MM.1S (cell line): ENCODE data around the gene MAGI2.

Experiments
- DNase-seq: peaks from one replicate; pipeline ENCODE4 v3.0.0-alpha.2; 2015
- H2AFZ ChIP-seq: fragments of 300-600 bp; sonication (generic); 2 replicates; pipeline ENCODE4 v1.6.0; 2016; ENCODE audit warnings: antibody characterized with exemption, low read length
- H3F3A ChIP-seq: fragments of 300-600 bp; sonication (generic); 2 replicates; pipeline ENCODE4 v1.6.1; 2016; ENCODE audit warnings: mild to moderate bottlenecking, antibody characterized with exemption, low read length, moderate library complexity, mixed read lengths; ENCODE audit not compliant: insufficient read depth
- H3K27ac ChIP-seq: fragments of 300-600 bp; sonication (generic); 2 replicates; pipeline ENCODE4 v1.5.1; 2016; ENCODE audit warnings: mild to moderate bottlenecking, low read length
- H3K27me3 ChIP-seq: fragments of 300-600 bp; sonication (generic); replicated peaks from 2 replicates; pipeline ENCODE4 v1.6.0; 2016; ENCODE audit warnings: low read length; ENCODE audit not compliant: insufficient read depth
- H3K36me3 ChIP-seq: fragments of 300-600 bp; sonication (generic); replicated peaks from 2 replicates; pipeline ENCODE4 v1.6.1; 2016; ENCODE audit warnings: mild to moderate bottlenecking, low read length, mixed read lengths; ENCODE audit not compliant: insufficient read depth
- H3K4me1 ChIP-seq: fragments of 300-600 bp; sonication (generic); 2 replicates; pipeline ENCODE4 v1.6.1; 2016; ENCODE audit warnings: low read length, mixed read lengths
- H3K4me2 ChIP-seq: fragments of 300-600 bp; sonication (generic); 2 replicates; pipeline ENCODE4 v1.6.0; 2016; ENCODE audit warnings: low read depth, low read length
- H3K4me3 ChIP-seq: fragments of 300-600 bp; sonication (generic); 2 replicates; pipeline ENCODE4 v1.5.1; 2016; ENCODE audit warnings: low read length, mixed read lengths
- H3K79me2 ChIP-seq: fragments of 300-600 bp; sonication (generic); 2 replicates; pipeline ENCODE4 v1.6.1; 2016; ENCODE audit warnings: mixed run types, low read length, mixed read lengths
- H3K9ac ChIP-seq: fragments of 300-600 bp; sonication (generic); 2 replicates; pipeline ENCODE4 v1.6.1; 2016; ENCODE audit warnings: low read length, mixed read lengths
- H3K9me2 ChIP-seq: fragments of 300-600 bp; sonication (generic); replicated peaks from 2 replicates; pipeline ENCODE4 v1.6.1; 2016; ENCODE audit warnings: mild to moderate bottlenecking, low read length, mixed read lengths; ENCODE audit not compliant: insufficient read depth
- H3K9me3 ChIP-seq: fragments of 300-600 bp; sonication (generic); replicated peaks from 2 replicates; pipeline ENCODE4 v1.6.1; 2016; ENCODE audit warnings: mild to moderate bottlenecking, low read length, mixed read lengths; ENCODE audit not compliant: insufficient read depth
- H4K20me1 ChIP-seq: fragments of 300-600 bp; sonication (generic); 2 replicates; pipeline ENCODE4 v1.6.1; 2016; ENCODE audit warnings: mild to moderate bottlenecking, low read length, moderate library complexity, mixed read lengths; ENCODE audit not compliant: insufficient read depth
- EZH2 ChIP-seq: fragments of 300-600 bp; sonication (generic); optimal IDR thresholded peaks from 2 replicates; pipeline ENCODE3; 2017; ENCODE audit warnings: low read depth, mild to moderate bottlenecking, antibody characterized with exemption, low read length, mixed read lengths
- EZH2phosphoT487 ChIP-seq: fragments of 300-600 bp; sonication (generic); IDR thresholded peaks from 2 replicates; pipeline ENCODE4 v1.6.1; 2018; ENCODE audit warnings: antibody characterized with exemption, low read length
- TF ChIP-seq, protein P1 (sequence below): fragments of 300-600 bp; sonication (generic); IDR thresholded peaks from 2 replicates; pipeline ENCODE4 v1.5.1; 2016; ENCODE audit warnings: antibody characterized with exemption, low read length, mixed read lengths

The MAGI2 gene

DNA sequence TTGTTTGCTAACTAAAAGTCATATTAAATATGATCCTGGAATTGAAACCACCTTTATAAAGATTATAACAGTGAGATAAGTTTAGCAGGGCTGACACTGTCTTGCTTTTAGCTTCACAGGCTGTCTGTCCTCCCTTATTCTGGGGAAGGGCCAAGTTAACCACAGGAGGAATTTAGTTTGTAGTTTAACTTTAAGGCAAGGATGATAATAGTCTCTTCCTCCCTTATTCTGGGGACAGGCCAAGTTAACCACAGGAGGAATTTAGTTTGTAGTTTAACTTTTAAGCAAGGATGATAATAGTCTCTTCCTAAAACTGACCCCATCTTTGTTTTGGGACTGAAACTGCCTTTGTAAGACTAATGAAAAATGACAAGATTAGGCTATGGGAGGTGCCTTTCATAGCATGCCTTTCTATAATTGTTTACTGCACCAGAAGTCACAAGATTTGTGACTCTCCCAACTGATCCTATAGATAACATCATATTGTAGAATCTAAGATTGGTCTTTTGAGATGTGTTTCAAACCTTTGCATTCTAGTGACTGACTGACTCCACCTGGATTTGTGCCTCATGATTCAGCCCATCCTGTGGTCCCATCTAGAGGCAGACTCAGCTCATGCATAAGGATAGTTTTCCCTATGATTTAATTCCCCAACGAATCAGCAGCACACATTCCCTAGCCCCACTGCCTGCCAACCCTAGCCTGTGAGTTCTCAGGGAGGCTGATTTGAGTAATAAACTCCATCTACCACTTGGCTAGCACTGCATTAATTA, 212.0 kb downstream of the MAGI2 start:
- Histone ChIP-seq H3K4me3 (no peak overlapping the region), H3K4me1 (no peaks in the 10 kb centered on the region), H3K36me3 (no peaks in the 10 kb centered on the region), H3F3A (no peaks in the 10 kb centered on the region), H3K9me2 (no peaks in the 10 kb centered on the region), H3K9me3 (no peaks in the 10 kb centered on the region), H3K4me2 (no peak overlapping the region), H4K20me1 (no peaks in the 10 kb centered on the region), H3K79me2 (no peaks in the 10 kb centered on the region), H2AFZ (no peak overlapping the region), H3K27me3 (no peaks in the 10 kb centered on the region), H3K9ac (no peak overlapping the region), H3K27ac (no peak overlapping the region)
- no peak for DNase-seq
- TF ChIP-seq EZH2phosphoT487: no peak
- TF ChIP-seq, protein P1, sequence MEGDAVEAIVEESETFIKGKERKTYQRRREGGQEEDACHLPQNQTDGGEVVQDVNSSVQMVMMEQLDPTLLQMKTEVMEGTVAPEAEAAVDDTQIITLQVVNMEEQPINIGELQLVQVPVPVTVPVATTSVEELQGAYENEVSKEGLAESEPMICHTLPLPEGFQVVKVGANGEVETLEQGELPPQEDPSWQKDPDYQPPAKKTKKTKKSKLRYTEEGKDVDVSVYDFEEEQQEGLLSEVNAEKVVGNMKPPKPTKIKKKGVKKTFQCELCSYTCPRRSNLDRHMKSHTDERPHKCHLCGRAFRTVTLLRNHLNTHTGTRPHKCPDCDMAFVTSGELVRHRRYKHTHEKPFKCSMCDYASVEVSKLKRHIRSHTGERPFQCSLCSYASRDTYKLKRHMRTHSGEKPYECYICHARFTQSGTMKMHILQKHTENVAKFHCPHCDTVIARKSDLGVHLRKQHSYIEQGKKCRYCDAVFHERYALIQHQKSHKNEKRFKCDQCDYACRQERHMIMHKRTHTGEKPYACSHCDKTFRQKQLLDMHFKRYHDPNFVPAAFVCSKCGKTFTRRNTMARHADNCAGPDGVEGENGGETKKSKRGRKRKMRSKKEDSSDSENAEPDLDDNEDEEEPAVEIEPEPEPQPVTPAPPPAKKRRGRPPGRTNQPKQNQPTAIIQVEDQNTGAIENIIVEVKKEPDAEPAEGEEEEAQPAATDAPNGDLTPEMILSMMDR: no peak
- TF ChIP-seq EZH2: no peak

- no peak overlapping the region for H3K4me2 ChIP-seq
- TF ChIP-seq EZH2: no peak
- TF ChIP-seq, protein P1: no peak
- TF ChIP-seq EZH2phosphoT487: no peak
- no peak overlapping the region for H3K9ac ChIP-seq
- H3K27ac ChIP-seq: no peak overlapping the region
- H3K79me2 ChIP-seq: no peaks in the 10 kb centered on the region
- no peaks in the 10 kb centered on the region for H3K36me3 ChIP-seq
- no peaks in the 10 kb centered on the region for H4K20me1 ChIP-seq
- H3K4me3 ChIP-seq: no peak overlapping the region
- no peaks in the 10 kb centered on the region for H3F3A ChIP-seq
- no peaks in the 10 kb centered on the region for H3K9me3 ChIP-seq
- DNase-seq: no peak
- H3K9me2 ChIP-seq: no peaks in the 10 kb centered on the region
- no peaks in the 10 kb centered on the region for H3K27me3 ChIP-seq
- no peak overlapping the region for H2AFZ ChIP-seq
- H3K4me1 ChIP-seq: no peaks in the 10 kb centered on the region
These were observed 213.1 kb downstream of the MAGI2 start for GRCh38 chr7:79240413-79240812.

GRCh38 chr7:79236352-79237028, 217.0 kb downstream of the MAGI2 start:
- Histone ChIP-seq H3K27me3 (no peaks in the 10 kb centered on the region), H3K4me3 (no peak overlapping the region), H3K4me2 (no peak overlapping the region), H3K9me3 (no peaks in the 10 kb centered on the region), H2AFZ (no peak overlapping the region), H3F3A (no peaks in the 10 kb centered on the region), H3K79me2 (no peaks in the 10 kb centered on the region), H3K9me2 (no peaks in the 10 kb centered on the region), H3K4me1 (no peaks in the 10 kb centered on the region), H3K27ac (no peak overlapping the region), H3K36me3 (no peaks in the 10 kb centered on the region), H4K20me1 (no peaks in the 10 kb centered on the region), H3K9ac (no peak overlapping the region)
- TF ChIP-seq, protein P1: no peak
- TF ChIP-seq EZH2phosphoT487: no peak
- TF ChIP-seq EZH2: no peak
- no peak for DNase-seq
